Coronary artery (tissue), 2 donors: ENCODE results near the gene GFRA1.
"Not testable (repeated sequence)": the region's sequence is repeated elsewhere in the genome, so short reads cannot be mapped to it uniquely, and the experiment has no call there.

Source experiments
- DNase-seq: peaks from one replicate; pipeline ENCODE4 v3.0.0-alpha.2; 2017; ENCODE audit warnings: low spot score
- H3K27ac ChIP-seq, 2 donors: fragments of 200-600 bp; sonication (generic); one replicate each; pipeline ENCODE4 v1.5.1; 2016 to 2019
- H3K4me3 ChIP-seq: fragments of 200-600 bp; sonication (generic); 2 replicates; pipeline ENCODE4 v1.5.1; 2016; ENCODE audit warnings: mild to moderate bottlenecking, moderate library complexity
- CTCF ChIP-seq: fragments of 200-600 bp; sonication (generic); IDR thresholded peaks from one replicate; pipeline ENCODE4 v1.5.1; 2019; ENCODE audit warnings: antibody characterized with exemption

The GFRA1 gene

DNA sequence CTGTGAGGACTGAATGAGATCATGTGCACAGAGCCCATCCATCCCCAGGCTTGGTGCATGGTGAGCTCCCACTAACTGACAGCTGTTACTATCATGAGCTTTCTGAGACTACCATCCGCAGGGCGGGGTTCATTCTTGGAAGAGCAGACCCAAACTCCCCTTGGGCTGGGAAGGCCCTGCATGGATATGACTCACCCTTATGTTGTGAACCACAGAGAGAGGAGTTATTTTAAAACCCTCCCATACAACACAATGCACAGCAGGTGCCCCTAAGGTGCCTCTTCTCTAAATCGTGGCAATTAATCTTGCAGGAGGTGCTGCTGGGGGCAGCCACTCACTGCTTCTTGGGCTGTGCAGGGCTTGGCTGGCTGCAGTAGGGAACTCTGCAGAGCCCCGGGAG, 219.1 kb downstream of the GFRA1 start:
- no peak for TF ChIP-seq CTCF
- no peak for DNase-seq
- Histone ChIP-seq H3K4me3 (no peak overlapping the region), H3K27ac (no peak overlapping the region)

DNA sequence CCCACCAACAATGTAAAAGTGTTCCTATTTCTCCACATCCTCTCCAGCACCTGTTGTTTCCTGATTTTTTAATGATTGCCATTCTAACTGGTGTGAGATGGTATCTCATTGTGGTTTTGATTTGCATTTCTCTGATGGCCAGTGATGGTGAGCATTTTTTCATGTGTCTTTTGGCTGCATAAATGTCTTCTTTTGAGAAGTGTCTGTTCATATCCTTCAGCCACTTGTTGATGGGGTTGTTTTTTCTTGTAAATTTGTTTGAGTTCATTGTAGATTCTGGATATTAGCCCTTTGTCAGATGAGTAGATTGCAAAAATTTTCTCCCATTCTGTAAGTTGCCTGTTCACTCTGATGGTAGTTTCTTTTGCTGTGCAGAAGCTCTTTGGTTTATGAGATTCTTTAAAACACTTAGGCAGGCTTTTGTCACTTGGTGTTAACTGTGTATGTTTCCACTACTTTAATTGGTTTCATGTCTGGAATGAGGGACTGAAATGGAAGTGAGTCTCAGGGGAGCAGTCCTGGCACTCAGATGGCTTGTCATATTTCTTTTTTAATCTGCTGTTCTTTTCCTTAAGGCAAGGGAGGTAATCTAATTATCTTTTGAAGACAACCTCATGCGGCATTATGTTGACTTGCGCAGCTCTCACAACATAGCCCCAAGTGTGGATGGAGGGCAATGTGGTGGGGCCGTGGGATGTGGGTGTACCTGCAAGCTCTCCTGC, 219.8 kb downstream of the GFRA1 start:
- not testable (repeated sequence) for H3K4me3 ChIP-seq, H3K27ac ChIP-seq, DNase-seq

DNA sequence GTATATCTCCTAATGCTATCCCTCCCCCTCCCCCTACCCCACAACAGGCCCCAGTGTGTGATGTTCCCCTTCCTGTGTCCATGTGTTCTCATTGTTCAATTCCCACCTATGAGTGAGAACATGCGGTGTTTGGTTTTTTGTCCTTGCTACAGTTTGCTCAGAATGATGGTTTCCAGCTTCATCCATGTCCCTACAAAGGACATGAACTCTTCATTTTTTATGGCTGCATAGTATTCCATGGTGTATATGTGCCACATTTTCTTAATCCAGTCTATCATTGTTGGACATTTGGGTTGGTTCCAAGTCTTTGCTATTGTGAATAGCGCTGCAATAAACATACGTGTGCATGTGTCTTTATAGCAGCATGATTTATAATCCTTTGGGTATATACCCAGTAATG, 220.5 kb downstream of the GFRA1 start:
- not testable (repeated sequence) for H3K4me3 ChIP-seq, DNase-seq, H3K27ac ChIP-seq

DNA sequence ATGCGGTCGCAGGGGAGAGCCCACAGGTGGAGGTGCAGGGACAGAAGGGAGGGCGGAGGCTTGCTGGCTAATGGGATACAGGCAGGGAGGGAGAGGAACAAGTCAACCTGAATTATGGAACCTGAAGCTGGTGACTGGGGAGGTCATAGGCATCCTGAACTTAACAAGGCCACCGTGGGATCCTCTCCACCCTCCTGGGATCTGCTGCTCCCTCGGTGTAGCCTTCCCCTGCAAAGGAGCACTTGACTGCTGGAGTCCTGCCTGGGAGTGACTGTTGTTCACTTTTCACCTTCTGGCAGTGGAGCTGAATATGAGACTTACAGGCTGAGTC, 223.1 kb downstream of the GFRA1 start:
- Histone ChIP-seq H3K27ac (no peak overlapping the region), H3K4me3 (no peak overlapping the region)
- DNase-seq: no peak
- no peak for TF ChIP-seq CTCF

DNA sequence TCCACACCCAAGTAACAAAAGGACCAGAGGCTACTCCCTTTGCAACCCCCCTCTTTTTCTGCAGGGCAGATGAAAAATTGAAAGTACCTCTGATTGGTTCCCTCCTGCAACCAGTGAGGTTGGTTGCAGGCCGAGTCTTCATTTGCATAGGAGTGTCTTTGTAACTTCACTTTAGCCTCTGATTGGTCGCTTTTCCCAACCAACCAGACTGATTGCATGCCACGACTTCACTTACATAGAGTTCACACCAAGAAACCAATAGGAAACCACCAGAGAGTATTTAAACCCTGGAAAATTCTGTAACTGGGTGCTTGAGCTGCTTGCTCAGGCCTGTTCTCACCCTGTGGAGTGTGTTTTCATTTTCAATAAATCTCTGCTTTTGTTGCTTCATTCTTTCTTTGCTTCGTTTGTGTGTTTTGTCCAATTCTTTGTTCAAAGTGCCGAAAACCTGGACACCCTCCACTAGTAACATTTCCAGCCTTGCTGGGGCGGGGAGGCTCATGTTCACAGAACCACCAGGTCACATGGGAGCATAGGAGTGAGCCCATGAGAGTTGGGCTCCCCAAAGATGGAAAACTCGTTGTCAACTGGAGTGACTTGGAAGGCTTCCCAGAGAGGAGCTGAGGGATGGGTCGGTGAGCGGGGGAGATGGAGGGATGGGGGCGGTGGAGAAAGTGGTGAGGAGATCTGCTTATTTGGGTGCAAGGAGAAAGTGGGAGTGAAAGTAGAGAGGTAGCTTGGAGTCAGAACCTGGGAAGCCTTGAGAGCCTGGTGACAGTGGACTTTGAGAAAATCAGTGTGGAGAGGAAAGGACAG, 223.6 kb downstream of the GFRA1 start:
- Histone ChIP-seq H3K27ac (no peak overlapping the region), H3K4me3 (no peak overlapping the region)
- no peak for TF ChIP-seq CTCF
- DNase-seq: no peak

- no peak for TF ChIP-seq CTCF
- Histone ChIP-seq H3K4me3 (peak overlapping the region; percentile 30), H3K27ac (no peak overlapping the region)
- DNase-seq: no peak
Observed at GRCh38 chr10:116045366-116046356, 227.3 kb downstream of the GFRA1 start.

DNA sequence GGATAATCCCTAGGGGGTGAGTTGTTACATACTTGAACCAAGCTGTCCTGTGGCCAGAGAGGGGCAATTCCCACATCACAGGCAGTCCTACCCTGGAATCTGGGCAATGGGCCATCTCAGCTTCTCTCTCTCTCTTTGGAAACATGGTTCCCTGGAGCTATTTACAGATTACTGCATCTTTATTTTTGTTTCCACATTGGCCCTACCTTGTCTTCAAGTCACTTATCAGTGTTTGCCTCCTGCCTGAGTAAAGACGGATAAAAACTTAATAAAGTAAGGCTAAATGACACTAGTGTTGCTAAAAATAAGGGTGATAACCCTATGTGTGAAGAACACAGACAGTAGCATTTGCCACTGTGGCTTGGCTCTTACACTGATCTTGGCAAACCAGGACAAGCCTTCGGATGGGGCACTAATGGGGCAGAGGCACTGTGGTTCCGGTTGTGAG, 228.2 kb downstream of the GFRA1 start:
- TF ChIP-seq CTCF: no peak
- Histone ChIP-seq H3K27ac (peak overlapping the region in 1 of 2 donors; percentile 28), H3K4me3 (peak overlapping the region; percentile 30)
- DNase-seq: no peak
